Stimulated activated CD8-positive, alpha-beta memory T cell treated with anti-CD3 and anti-CD28 coated beads, Interleukin-7, amount 100 ng/mL, for 48 hours (primary cell): Measurements from ENCODE around the gene SPATS2.

Experiments used
- DNase-seq, 2 donors: peaks; one replicate each; pipeline ENCODE4 v3.0.0-alpha.2; 2020; ENCODE audit warnings: low read depth in 1 of 2; ENCODE audit errors: extremely low read depth in 1 of 2

SPATS2 gene

DNA sequence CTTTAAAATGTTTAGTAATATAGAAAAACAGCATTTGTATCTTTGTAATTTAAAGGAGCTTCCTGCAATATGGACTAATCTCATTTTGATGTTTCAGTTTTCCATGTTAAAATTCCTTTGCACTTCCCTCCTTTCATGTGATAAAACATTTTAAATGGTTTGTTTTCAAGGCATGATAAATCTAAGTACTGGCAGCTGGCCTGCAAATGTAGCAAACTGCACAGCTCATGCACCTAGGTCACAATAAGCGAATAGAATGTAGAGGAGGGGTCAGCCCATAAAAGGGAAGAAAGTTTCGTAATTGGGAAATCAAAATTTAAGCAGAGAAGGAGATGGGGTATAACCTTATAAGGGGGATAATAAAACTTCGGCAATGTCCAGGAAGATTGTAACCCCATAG is 91.6 kb downstream of the SPATS2 start:
- DNase-seq = no peak

DNA sequence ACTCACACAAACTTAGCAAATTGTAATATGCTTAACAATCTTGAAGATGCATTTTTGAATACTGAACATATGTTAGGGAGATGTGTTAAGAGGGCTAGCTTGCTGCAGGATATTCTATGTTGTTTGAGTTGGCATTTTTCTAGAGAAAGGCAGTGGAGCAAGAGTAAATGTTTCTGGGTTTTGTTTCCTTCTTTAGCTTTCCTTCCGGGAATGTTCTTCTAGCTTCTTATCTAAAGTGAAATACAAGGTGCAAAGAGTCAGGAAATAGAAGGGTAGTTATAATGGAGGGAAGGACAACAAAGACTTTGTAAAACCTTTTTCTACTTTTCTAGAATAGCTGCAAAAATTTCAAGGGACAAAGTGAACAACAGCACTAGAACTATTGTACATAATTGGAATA is 94.0 kb downstream of the SPATS2 start:
- DNase-seq = no peak

DNA sequence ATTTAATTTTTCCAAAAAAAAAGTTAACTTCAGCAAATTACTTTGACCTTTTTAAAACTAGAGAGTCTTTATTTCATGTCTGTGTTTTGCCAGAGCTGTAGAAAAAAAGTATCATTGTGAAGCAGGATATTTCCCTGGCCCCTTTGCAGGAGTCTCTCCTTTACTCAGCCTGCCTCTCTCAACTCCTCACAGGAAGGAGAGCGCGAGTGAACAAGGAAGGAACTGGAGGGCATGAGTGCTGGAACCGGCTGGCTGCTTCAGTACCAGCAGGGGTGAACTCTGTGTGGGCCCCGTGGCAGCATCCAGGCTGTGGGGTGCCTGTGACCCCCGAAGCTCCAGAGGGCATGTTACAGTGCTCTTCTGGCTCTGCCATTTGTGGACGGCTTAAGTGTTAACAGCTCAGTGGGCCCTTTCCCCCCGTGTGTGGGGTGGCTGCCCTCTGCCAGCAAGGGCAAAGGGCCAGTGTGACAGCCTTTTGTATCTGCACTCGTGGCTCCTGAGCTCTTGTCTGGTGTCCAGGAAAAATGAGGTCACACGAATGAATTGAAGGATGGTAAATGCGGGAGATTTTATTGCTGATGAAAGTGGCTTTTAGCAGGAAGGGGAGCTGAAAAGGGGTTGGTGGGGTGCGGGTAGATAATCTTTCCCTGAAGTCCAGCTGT is 95.0 kb downstream of the SPATS2 start:
- DNase-seq = no peak

DNA sequence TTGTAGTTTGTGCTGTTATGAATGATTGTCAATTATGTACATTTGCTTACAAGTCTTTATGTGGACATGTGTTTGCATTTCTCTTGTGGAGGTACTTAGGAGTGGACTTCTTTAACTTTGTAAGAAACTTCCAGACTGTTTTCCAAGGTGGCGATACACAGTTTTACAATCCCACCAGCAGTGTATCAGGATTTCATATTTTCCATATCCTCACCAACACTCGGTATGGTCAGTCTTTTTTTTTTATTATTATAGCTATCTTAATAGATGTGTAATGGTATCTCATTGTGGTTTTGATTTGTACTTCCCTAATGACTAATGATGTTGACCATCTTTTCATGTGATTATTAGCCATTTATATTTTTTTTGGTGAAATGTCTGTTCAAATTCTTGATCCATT is 97.9 kb downstream of the SPATS2 start:
- no peak for DNase-seq

GRCh38 chr12:49470986-49471385 is 103.7 kb downstream of the SPATS2 start:
- DNase-seq = no peak

DNA sequence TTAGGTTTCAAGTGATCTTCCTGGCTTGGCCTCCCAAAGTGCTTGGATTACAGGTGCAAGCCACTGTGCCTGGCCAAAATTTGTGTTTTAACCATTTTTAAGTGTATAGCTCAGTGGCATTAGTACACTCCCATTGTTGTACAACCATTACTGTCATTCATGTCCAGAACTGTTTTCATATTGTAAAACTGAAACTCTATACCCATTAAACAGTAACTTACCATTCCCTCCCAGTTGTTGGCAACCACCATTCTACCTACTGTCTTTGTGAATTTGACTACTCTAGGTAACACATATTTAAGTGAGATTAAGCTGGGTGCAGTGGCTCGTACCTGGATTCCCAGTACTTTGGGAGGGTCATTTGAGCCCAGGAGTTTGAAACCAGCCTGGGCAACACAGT is 104.3 kb downstream of the SPATS2 start:
- no peak for DNase-seq

GRCh38 chr12:49476091-49476490 is 108.8 kb downstream of the SPATS2 start:
- no peak for DNase-seq

- no peak for DNase-seq
Observed at GRCh38 chr12:49478949-49479664, 111.8 kb downstream of the SPATS2 start.

DNA sequence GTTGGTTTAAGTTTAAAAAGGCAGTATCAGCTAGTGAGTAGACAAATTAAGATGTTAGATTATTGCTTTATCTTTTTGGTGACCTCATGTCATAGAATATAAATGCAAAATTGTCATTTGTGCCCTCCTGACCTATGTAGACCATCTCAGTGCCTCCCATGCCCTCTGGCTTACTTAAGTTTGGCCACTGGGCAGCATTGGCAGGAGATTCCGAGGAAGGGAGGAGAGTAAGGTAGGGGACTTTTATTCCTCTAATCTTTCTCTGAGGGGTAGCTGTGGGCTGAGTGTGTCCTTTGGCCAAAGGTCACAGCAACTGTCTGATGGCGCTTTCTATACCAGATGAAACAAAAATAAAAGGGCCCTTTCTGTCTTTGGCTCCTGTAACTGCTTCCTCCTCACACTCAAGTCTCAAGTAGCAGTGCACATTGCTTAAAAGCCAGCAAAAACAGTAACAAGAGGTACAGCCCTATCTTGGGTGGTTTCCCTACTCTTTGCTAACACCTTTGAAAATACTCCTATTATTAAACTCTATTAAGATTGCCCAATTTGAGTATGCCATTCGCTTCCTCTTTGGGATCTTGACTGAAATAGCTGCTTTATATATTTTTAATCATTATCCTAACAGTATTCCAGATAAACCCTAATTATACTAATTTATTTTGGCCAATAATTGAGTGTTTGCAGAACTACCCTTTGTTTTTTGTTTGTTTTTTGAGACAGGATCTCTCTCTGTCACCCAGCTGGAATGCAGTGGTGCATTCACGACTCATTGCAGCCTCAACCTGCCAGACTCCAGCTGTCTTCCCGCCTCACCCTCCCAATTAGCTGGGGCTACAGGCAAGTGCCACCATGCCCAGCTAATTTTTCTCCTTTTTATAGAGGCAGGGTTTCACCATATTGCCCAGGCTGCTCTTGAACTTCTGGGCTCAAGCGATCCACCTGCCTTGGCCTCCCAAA is 115.1 kb downstream of the SPATS2 start:
- DNase-seq = no peak

- DNase-seq = no peak
Observed at GRCh38 chr12:49483619-49484018, 116.4 kb downstream of the SPATS2 start.

DNA sequence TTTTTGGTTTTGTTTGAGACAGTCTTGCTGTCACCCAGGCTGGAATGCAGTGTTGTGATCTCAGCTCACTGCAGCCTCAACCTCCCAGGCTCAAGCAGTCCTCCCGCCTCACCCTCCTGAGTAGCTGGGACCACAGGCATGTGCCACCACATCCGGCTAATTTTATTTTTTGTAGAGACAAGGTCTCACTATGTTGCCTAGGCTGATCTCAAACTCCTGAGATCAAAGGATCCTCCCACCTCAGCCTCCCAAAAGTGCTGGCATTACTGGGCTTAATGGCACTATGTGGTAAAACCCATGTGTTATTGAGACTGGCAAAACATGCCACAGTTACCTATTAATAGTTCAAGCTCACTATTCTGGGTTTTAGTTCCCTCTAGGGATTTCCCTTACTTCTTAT is 120.3 kb downstream of the SPATS2 start:
- DNase-seq = no peak

DNA sequence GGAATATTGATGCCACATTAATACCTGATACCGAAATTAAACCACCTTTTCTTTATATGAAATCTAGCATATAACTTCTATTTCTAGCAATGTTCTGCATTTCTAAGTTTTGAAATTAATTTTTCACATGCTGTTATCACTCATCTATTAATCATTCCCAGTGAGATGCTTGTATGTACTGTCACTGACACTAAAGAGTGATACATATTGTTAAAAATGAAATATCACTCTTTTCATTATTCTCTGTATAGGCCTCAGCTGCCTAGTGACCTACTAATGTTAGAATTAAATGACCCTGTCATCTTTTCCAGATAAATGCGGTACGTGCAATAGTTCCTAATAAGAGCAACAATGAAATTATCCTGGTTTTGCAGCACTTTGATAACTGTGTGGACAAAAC is 121.9 kb downstream of the SPATS2 start:
- no peak for DNase-seq

GRCh38 chr12:49489720-49490119 is 122.5 kb downstream of the SPATS2 start:
- no peak for DNase-seq

- DNase-seq = no peak
Observed at GRCh38 chr12:49491823-49492222, 124.6 kb downstream of the SPATS2 start.

DNA sequence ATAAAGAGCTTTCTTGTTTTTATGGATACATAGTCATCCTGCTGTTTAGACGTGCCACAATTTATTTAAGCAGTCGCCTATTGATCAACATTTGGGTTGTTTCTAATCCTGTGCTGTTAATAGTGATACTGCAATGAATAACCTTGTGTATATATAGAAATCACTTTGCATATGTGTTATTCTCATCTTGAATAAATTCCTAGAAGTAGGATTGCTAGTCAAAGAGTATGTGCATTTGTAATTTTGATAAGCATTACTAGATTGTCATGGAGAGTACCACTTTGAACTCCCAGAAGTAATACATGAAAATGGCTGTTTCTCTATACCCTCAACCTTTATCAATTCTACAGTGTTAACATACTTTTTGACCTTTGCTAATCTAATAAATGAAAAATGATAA is 126.6 kb downstream of the SPATS2 start:
- DNase-seq = no peak

DNA sequence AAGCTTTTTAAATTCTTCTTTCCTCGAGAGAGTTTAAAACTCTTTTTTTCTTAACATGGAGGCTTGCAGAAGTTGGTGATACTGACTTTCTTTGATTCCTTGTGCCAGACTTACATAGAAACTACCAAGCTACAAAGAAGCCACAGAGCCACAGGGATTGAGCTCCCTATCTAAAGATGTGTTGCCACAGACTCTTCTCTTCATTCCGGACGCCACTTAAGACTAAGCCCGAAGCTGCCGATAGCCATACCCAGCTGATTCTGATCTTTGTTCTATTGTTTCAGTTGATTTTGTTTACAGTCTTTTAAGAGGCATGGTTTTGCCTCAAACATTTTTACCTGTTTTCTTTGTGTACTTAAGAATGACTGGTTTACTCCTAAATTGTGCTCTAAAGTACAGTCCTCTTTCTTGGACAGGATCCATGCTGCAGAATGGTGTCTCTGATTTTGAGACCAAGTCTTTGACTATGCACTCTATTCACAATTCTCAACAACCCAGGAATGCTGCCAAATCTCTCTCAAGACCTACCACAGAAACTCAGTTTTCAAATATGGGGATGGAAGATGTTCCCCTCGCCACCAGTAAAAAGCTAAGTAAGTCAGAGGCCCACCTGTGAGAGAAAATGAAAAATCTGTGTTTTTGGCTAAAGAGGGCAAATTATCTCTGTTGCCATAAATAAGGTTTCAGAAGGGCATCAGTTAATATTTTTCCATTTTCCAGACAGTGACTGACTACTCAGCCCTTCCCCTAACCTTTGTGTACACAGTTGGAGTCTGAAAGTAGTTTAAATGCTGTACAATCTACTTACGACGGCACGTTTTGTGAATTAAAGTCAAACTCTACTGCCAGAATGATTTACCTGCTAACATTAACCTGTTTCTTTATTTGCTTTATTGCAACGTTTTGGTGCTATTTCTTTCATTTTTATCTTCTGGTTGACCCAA is 129.4 kb downstream of the SPATS2 start:
- no peak for DNase-seq

DNA sequence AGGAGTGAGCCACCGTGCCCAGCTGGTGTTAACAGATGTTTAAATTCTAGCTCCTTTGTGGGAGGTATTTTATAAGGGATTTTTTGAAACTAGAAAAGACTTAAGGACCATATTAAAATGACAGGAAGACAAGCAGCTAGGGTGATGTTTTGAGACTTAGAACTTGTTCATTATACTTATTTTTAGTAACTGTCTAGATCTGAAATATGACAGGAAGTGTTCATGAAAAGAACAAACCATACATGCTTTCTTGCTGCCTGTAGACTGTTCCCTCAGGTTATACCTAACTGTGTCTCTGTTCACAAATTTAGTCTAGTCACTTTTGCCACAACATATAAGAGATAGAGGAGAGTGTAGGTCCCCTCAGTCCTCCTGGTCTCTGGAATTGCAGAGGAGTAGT is 134.6 kb downstream of the SPATS2 start:
- DNase-seq = no peak

- DNase-seq = no peak
Observed at GRCh38 chr12:49502590-49502989, 135.3 kb downstream of the SPATS2 start.

- DNase-seq = no peak
Observed at GRCh38 chr12:49503674-49504180, 136.5 kb downstream of the SPATS2 start.

GRCh38 chr12:49505672-49506071 is 138.4 kb downstream of the SPATS2 start:
- DNase-seq = no peak
